Jurkat, Clone E6-1 (cell line): ENCODE results near the gene PODXL.
A peak's percentile ranks its signal among the peaks of the same experiment; 100 is the strongest.
"Not testable (repeated sequence)": the region's sequence is repeated elsewhere in the genome, so short reads cannot be mapped to it uniquely, and the experiment has no call there.

Source experiments
- DNase-seq: peaks from one replicate; pipeline ENCODE4 v3.0.0-alpha.2; 2011; ENCODE audit warnings: low read depth, low spot score
- H3K4me3 ChIP-seq: 2 replicates; pipeline ENCODE4 v1.5.1; 2011; ENCODE audit warnings: mild to moderate bottlenecking, low read length, control low read depth, moderate library complexity

PODXL gene

DNA sequence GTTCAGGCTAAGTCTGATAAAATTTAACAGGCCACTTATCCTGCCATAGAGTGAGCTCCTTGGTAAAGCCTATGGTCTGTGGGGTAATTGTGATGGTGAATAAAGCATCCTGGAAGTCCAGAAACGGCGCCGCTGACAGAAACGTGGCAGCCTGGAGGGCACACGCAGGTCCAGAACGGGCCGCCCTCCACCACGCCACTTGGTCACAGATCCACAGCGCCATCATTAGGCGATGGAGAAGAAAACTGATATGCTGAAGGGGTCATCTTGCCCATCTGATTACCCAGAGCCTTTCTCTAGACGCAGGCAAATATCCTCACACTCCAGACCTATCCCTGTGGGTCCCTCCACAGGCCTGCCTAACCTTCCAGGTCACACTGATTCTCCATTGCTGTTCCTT lies 37.8 kb downstream of the PODXL start:
- H3K4me3 ChIP-seq: no peak overlapping the region
- DNase-seq: no peak

DNA sequence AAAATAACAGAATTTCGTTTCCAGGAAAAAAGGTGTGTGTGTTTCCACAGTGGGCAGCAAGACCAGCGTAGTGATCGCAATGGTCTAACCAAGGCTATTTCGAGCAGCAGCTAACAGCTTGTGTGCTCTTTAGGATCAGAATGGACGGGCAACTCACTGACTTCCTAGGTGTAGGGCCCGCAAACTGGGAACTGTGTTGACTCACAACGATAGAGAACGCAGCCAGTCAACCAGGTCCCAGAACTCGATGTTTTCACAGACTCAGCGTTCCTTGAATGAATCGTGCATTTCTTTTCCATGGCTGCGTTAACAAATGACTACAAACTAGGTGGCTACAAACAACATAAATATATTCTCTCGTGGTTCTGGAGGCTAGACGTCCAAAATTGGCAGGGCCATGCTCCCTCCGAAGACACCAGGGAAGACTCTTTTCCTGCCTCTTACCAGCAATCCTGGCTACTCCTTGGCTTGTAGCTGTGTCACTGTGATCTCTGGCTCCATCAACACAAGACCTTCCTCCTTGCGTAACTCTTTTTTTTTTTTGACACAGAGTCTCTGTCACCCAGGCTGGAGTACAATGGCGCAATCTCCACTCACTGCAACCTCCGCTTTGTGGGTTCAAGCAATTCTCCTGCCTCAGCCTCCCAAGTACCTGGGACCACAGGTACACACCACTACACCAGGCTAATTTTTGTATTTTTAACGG lies 39.1 kb downstream of the PODXL start:
- H3K4me3 ChIP-seq: no peak overlapping the region
- DNase-seq: no peak

DNA sequence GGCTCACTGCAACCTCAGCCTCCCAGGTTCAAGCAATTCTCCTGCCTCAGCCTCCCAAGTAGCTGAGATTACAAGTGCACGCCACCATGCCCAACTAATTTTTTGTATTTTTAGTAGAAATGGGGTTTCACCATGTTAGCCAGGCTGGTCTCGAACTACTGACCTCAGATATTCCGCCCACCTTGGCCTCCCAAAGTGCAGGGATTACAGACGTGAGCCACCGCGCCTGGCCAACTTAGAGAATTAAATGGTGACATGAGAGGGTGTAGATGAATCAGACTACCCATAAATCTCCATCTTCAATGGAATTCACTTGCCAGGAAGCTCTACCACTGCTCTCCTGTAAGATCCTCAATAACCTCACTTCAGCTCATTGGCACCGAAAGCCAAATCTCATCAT lies 41.0 kb downstream of the PODXL start:
- DNase-seq, H3K4me3 ChIP-seq: not testable (repeated sequence)

DNA sequence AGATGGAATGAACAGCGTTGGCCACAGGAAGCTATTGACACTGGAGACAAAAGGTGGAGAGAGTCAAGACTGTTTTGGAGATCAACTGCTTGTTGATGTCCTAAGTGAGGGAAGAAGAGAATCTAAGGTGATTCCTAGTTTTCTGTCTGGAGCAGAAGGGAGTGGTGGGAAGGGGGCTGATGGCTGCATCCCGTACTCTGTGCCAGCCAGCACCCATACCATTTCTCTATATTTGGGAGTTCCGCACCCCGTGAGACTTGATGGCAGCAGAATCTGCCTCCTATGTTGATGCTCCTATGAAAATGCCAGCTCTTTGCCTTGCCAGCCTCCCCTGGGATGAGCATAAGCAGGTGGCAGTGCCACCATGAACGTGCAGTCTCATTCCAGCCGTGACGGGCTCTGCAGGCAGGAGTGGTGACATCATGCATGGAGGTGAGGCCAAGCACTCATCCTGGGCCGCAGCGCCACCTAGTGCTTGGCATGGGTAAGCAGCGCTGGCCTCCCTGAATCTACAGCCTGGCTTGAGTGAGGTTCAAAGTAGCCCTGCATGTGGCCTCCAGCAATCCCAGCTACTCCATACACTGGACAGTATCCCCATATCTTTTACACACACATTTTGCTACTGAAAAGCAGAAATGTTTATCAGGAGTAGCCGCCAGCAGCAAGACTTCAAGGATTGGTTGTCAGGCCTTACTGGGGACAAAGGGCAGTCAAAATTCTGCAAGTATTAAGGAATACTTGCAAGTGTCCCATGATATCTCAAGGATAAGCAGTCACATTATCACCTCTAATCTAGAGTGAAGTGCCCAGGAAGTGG lies 43.0 kb downstream of the PODXL start:
- no peak overlapping the region for H3K4me3 ChIP-seq
- peak; percentile 66 for DNase-seq

DNA sequence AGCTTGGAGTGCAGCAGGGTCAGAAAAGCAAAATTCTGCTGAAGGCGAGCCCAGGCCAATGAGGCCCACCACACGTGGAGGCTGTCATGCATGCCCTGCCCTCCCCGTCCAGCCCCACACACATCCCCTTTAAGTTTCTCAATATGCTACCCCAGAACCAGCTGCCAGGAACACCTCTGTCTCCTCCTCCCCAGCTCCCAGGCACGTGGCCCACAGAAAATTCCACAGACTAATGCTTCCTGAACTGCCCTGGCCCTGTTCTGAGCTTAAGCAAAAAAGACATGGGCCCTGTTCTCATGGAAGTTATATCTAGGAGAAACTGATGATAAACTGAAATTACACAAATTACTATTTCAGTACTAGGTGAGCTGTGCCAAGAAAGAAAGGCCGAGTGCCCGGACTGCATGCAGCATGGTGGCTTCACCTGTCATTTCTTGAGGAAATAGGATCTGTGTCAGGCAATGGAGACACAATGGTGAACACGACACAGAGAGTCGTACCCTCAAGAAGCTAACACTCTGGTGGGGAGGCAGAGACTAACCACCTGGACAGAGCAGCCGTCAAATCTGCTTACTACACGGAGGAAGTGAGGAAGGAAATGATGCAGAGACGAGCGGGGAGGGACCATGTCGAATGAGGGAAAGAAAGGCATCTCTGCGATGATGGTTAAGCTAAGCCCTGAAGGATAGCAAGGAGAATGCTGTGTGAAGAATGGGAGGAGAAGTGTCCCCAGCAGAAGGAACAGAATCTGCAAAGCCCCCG lies 44.5 kb downstream of the PODXL start:
- H3K4me3 ChIP-seq: no peak overlapping the region

DNA sequence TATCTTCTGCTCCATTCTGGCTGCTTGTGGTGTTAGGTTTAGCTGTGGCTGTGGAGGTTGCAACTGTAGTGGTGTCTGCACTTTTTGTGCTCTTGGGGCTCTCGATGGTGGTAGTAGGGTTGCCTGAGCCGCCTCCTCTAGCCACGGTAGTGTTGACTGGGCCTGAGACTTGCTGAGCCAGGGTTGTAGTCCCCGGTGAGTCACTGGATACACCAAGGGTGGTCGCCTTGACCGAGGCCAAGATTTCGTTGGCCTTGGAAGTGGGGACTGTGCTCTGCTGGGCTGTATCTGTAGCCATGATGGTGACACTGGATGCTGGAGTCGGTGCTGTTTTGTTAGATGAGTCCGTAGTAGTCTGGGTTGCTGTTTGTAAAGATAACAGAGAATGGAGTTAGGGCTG lies 45.4 kb downstream of the PODXL start:
- no peak for DNase-seq

More for the DNA sequence above, 44.5 kb downstream of the PODXL start:
- no peak for DNase-seq

DNA sequence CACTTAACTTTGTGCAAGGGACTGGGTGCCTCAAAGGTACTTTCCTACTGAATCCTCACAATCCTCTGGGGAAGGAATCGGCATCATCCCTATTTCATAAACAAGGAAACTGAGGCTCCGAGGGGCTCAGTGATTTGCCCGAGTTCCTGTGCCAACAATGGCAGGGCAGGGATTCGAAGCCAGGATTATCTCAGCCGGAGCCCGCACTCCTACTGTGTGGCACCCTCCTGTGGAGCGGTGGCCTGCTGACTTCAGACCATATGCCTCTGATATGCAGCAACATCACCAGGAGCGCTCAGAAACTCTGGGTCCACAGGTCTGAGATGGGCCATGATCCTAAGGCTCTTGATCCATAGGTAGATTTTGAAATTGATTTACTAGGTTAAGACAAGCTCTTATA lies 46.6 kb downstream of the PODXL start:
- no peak for DNase-seq
- no peak overlapping the region for H3K4me3 ChIP-seq

More for the DNA sequence above, 45.4 kb downstream of the PODXL start:
- no peak overlapping the region for H3K4me3 ChIP-seq

DNA sequence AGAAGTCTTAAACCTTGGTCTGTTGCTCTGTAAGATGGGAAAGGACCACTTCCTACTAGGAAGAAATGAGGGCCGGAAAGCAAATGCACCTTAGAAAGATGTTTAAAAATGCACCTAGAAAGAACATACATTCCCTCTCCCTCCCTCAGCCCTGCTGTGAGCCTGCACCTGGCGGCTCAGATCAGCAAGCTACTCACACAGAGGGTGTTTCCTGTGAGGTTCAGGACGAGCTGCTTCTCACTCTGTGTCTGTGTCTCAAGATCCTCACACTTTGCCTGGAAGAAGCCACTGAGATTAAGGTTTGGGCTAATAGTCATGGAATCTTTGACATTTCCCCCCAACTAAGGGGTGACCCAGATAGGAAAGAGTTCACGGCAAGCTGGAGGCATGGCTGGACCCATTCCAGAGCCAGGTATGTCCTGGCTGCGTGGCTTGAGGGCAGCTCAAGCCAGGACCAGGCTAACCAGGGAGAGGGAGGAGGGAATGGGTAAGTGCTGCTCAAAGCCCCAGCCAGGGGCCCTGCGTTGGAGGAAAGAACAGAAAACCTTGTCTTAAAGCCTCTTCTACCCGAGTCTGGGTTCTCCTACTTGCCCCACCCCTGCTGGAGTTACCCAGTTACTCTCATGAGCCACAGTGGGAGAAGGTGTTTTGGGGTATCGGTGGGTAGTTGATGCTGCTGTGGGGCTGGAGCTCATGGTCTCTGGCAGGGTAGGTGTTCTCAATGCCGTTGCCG lies 47.5 kb downstream of the PODXL start:
- no peak overlapping the region for H3K4me3 ChIP-seq

DNA sequence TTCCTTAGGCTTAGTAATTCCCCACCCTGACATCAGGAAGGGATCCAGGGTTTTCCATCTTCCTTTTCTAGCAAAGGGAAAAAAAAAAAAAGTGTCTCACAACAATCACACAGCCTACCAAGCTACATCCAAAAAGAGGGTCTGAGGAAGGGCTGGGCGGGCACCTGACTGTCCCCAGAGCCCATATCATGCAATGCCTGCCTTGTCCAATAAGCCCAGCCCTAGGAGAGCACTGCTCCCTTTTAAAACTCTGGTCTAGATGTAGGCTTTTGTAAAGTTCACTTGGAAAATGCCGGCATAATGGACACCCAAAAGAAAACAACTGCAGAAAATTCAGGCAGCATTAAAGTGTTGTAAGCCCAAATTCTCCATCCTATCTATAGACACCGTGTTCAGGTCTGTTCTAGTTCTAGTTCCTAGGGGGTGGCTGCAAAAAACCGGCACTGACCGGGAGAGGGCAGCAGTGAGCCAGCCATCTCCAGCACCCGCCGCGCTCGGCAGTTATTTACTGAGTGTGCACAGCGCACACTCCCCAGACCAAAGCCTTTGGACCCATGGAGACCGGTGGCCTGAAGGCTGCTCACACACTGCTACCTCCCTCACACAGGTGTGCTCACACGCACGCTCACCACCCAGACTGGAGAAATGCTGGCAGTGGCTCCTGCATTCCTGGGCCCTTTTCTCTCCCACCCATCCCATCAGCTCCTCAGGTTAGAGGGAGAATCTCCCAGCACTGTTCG lies 48.7 kb downstream of the PODXL start:
- DNase-seq: peak; percentile 57
- H3K4me3 ChIP-seq: peak overlapping the region; percentile 8; the same call in 1 of the 2 replicates

More for the DNA sequence above, 47.5 kb downstream of the PODXL start:
- no peak for DNase-seq

DNA sequence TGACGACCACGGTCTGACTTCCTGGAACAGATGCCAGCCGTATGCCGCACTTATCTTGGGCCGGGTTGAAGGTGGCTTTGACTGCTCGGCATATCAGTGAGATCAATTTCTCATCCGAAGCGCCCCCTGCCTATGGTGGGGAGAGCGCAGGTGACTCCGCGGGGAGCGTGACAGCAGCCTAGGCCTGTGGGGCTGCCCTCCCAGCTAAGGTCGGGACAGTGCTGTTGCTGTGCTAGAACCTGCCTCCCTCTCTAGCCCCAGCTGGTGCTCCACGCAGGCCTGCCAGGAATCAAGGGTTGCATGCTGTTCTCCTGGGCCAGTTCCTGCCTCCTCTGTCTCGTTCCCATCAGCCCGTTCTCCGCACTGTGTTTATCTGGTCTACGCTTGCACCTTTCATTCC lies 49.8 kb downstream of the PODXL start:
- no peak for DNase-seq
- no peak overlapping the region for H3K4me3 ChIP-seq

DNA sequence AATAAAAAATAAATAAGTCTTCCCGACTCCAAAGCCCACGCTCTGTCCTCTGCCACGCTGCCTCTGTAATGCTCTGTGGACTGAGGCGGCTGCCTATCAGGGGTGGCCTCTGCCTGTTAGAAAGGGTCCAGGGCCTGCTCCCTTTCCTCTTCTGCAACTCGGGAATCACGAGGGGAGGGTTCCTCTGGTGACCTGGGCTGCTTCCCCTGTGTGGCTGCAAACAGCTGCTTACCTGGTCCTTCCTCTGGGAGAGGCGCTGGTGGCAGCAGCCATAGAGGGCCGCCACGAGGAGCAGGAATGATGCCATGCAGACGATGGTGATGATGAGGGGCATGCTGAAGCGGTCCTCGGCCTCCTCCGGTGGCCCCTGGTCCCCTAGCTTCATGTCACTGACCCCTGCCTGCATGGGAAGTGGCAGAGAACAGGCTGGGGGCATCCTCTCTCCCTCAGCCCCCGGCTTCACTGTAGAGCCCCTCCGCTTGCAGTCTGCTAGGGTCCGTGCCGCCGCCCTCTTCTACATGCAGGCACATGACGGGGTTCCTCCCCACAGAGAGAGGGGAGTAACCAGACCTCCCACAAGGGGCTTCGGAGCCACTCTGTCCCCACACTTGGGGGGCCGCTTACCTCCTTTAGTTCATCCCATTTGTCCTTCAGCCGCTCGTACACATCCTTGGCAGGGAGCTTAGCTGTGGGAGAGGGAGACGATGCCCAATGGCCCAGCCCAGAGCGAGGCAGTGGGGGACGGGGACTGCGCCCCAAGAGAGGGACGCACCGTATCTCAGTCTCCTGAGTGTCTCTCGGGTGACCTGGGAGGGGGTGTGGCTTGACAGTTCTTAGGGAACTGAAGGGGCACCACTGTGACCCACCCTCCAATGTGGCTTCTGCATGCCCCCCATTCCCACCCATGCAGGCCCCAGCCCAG lies 50.5 kb downstream of the PODXL start:
- DNase-seq: no peak
- no peak overlapping the region for H3K4me3 ChIP-seq

DNA sequence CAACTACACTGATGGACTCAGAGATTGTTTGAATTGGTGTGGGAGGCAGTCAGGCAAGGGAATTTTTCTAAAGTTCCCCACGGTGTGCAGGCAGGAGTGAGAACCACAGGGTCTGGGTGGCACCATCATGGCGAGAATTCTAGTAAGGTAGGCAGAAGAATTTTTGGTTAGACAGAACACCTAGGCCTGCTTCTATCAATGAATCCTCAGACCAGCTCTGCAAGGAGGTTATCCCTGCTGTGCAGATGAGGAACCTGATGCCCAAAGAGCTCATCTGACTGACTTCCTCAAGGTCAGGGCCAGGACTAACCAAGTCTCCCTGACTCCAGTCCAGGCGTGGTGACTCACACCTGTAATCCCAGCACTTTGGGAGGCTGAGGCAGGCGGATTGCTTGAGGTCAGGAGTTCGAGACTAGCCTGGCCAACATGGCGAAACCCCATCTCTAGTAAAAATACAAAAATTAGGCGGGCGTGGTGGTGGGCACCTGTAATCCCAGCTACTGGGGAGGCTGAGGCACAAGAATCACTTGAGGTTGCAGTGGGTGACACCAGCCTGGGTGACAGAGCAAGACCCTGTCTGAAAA lies 51.3 kb downstream of the PODXL start:
- DNase-seq, H3K4me3 ChIP-seq: not testable (repeated sequence)

DNA sequence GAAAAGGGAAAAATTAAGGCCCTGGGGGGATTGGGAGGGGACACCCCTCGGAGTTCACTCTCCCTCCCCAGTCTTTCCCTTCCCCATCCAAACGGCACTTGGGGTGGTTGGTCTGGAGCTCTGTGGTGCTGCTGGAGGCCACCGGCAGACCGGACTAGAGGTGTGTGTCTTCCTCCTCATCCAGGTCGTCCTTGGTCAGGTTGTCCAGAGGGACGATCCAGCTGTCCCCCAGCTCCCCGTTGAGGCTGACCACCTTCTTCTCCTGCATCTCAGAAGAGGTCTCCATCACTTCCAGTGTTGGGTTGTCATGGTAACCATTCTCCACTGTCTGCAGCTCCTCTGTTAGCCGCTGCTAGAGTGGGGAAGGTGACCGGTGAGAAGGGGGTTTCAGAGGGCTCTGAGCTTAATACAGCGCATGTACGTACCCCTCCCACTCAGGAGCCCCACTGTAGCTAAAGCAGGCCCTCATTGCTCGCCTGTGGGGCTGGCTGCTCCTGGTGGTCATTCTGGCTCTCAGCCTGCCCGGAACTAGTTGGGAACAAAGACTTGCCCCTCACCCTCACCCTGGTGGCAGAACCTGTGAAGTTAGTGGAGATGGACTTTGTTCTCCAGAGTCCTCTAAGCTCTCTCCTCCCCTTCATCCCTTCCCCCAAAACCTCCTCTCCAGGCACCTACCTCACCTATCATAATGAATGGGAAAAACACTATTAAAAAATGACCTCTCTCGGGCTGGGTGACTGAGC lies 52.1 kb downstream of the PODXL start:
- H3K4me3 ChIP-seq: no peak overlapping the region
- no peak for DNase-seq

DNA sequence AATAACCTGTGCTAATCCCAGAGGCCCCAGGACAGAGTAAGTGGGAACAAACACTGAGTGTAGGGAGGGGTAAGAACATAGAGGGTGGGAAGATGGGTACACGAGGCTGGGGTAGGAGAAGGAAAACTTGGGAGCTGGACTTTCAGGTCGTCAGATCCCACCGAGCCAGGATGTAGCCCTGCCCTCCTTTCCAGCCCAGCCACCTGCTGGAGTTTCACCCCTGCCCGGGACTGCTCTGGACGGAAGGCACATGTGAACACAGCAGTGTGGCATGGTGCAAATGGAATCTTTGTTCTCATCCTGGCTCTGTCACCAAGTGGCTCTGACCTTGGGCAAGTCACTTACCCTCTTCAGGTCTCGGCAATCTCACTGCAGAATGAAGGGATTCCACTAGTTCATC lies 52.8 kb downstream of the PODXL start:
- no peak for DNase-seq
- no peak overlapping the region for H3K4me3 ChIP-seq

DNA sequence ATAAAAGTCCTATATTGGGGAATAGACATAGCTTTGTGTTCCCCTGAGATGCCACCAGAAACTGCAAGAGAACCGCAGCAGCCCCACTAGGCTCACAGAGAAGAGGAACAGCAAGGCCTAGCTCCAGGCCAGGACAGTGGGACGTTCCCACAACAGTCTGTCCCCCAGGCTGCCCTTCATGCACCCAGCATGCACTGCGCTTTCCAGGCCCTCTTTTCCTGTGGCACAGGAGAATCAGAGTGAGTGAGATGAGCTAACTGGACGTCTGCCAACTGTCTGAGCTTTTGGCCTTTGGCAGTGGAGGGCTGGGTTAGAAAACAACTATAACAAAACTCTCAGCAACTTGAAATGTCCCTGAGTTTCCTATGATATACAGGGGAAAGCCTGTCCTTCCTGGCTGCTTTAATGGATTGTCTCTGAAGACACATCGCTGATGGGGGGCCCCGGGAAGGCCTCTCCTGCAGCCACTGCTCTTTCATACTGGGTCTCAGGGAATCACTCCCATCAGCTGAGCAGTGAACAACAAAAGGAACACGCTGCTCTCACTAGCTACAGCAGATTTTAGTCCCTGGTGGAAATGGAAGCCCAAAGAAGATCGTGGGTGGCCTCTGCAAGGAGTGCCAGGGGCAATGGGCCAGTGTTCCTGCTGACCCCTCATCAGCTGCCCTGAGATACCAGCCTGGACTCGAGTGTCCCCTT lies 53.5 kb downstream of the PODXL start:
- no peak overlapping the region for H3K4me3 ChIP-seq
- no peak for DNase-seq
